Sigmoid colon (tissue), 4 donors: ENCODE data around the gene NRXN3.

Source experiments
- CTCF ChIP-seq, 4 experiments: fragments of 450-650 bp in 3 of 4; fragments of 200-600 bp in 1 of 4; IDR thresholded peaks; one replicate each; pipeline ENCODE4 v1.5.1; 2016 to 2019; ENCODE audit warnings: antibody characterized with exemption in 4 of 4, mild to moderate bottlenecking in 3 of 4, moderate library complexity in 2 of 4
- POLR2A ChIP-seq, 2 donors: fragments of 450-650 bp; IDR thresholded peaks; one replicate each; pipeline ENCODE4 v1.6.1; 2016; ENCODE audit warnings: antibody characterized with exemption in 2 of 2, mild to moderate bottlenecking in 2 of 2, moderate library complexity in 2 of 2
- POLR2AphosphoS5 ChIP-seq, 4 donors: sonication (generic); formaldehyde crosslinking; IDR thresholded peaks; one replicate each; pipeline ENCODE4 v1.6.1; 2017; ENCODE audit warnings: antibody characterized with exemption in 4 of 4

DNA sequence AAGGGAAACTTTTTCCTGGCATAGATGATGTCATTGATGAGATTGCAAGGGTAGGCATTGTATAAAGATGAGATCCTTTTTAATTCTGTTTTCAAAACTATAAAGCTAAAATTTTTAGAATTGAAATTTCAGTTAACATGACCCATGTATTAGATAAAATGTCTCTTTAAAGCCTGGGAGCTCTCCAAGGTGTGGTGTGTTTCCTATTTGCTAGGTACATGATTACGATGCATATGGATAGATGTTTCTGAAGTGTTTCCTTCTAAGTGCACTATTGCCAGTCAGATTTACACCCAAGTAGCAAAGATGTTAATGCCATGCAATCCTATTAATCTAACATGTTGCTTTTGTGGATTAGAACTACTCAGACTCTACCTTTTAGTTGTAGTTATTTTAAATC is 1206.4 kb downstream of the NRXN3 start:
- TF ChIP-seq CTCF (IDR thresholded peaks at IDR 0.05) (no peak), POLR2A (IDR thresholded peaks at IDR 0.05) (no peak), POLR2AphosphoS5 (IDR thresholded peaks at IDR 0.05) (no peak)
